GM21367 (cell line): ENCODE results near the gene ATRNL1.
"Not testable (repeated sequence)": the region's sequence is repeated elsewhere in the genome, so short reads cannot be mapped to it uniquely, and the experiment has no call there.

Experiments used
- ATAC-seq: cut with Tn5 transposase; IDR thresholded peaks from one replicate; pipeline ENCODE4 v1.9.1; 2021; ENCODE audit not compliant: unreplicated experiment

Gene ATRNL1

GRCh38 chr10:115173915-115174443 is 80.8 kb downstream of the ATRNL1 start:
- no peak for ATAC-seq

- ATAC-seq: not testable (repeated sequence)
These were observed 114.1 kb downstream of the ATRNL1 start for GRCh38 chr10:115207276-115207675.

GRCh38 chr10:115209133-115209532 is 116.0 kb downstream of the ATRNL1 start:
- no peak for ATAC-seq

- no peak for ATAC-seq
These were observed 121.7 kb downstream of the ATRNL1 start for GRCh38 chr10:115214829-115215228.

- ATAC-seq: no peak
These were observed 126.0 kb downstream of the ATRNL1 start for GRCh38 chr10:115219203-115219602.

- ATAC-seq: no peak
These were observed 128.9 kb downstream of the ATRNL1 start for GRCh38 chr10:115222039-115222438.

GRCh38 chr10:115239761-115240160 is 146.6 kb downstream of the ATRNL1 start:
- no peak for ATAC-seq

GRCh38 chr10:115250784-115251183 is 157.6 kb downstream of the ATRNL1 start:
- no peak for ATAC-seq

GRCh38 chr10:115253765-115254164 is 160.6 kb downstream of the ATRNL1 start:
- not testable (repeated sequence) for ATAC-seq

GRCh38 chr10:115272482-115272881 is 179.3 kb downstream of the ATRNL1 start:
- ATAC-seq: no peak

GRCh38 chr10:115278294-115278693 is 185.1 kb downstream of the ATRNL1 start:
- no peak for ATAC-seq

GRCh38 chr10:115295213-115295805 is 202.1 kb downstream of the ATRNL1 start:
- ATAC-seq: no peak

GRCh38 chr10:115300080-115300479 is 206.9 kb downstream of the ATRNL1 start:
- ATAC-seq: no peak

- ATAC-seq: not testable (repeated sequence)
These were observed 226.5 kb downstream of the ATRNL1 start for GRCh38 chr10:115319669-115320068.

- no peak for ATAC-seq
These were observed 228.2 kb downstream of the ATRNL1 start for GRCh38 chr10:115321360-115321759.

GRCh38 chr10:115328331-115328730 is 235.2 kb downstream of the ATRNL1 start:
- no peak for ATAC-seq

- ATAC-seq: no peak
These were observed 242.2 kb downstream of the ATRNL1 start for GRCh38 chr10:115335366-115335765.

- ATAC-seq: peak; percentile 87
These were observed 262.1 kb downstream of the ATRNL1 start for GRCh38 chr10:115355162-115355760.

- not testable (repeated sequence) for ATAC-seq
These were observed 274.8 kb downstream of the ATRNL1 start for GRCh38 chr10:115367920-115368319.

GRCh38 chr10:115379064-115379463 is 285.9 kb downstream of the ATRNL1 start:
- no peak for ATAC-seq

GRCh38 chr10:115384665-115385064 is 291.5 kb downstream of the ATRNL1 start:
- ATAC-seq: no peak

GRCh38 chr10:115390607-115391006 is 297.4 kb downstream of the ATRNL1 start:
- ATAC-seq: no peak

- ATAC-seq: no peak
These were observed 304.9 kb downstream of the ATRNL1 start for GRCh38 chr10:115398026-115398425.
